Neural progenitor cell (in vitro differentiated cells): ENCODE data around the gene BAG5.

Source experiments
- EZH2 ChIP-seq: fragments of 200-600 bp; sonication (generic); IDR thresholded peaks from 2 replicates; pipeline ENCODE4 v1.6.1; 2017; ENCODE audit warnings: antibody characterized with exemption, mild to moderate bottlenecking, moderate library complexity
- EZH2phosphoT487 ChIP-seq: fragments of 200-600 bp; sonication (generic); IDR thresholded peaks from 2 replicates; pipeline ENCODE4 v1.6.1; 2017; ENCODE audit warnings: antibody characterized with exemption
- TF ChIP-seq, protein P1 (sequence below): fragments of 200-600 bp; sonication (generic); IDR thresholded peaks from 2 replicates; pipeline ENCODE4 v1.5.1; 2017; ENCODE audit warnings: antibody characterized with exemption, mild to moderate bottlenecking

GRCh38 chr14:103519837-103520212 is 42.6 kb downstream of the BAG5 start:
- TF ChIP-seq, protein P1, sequence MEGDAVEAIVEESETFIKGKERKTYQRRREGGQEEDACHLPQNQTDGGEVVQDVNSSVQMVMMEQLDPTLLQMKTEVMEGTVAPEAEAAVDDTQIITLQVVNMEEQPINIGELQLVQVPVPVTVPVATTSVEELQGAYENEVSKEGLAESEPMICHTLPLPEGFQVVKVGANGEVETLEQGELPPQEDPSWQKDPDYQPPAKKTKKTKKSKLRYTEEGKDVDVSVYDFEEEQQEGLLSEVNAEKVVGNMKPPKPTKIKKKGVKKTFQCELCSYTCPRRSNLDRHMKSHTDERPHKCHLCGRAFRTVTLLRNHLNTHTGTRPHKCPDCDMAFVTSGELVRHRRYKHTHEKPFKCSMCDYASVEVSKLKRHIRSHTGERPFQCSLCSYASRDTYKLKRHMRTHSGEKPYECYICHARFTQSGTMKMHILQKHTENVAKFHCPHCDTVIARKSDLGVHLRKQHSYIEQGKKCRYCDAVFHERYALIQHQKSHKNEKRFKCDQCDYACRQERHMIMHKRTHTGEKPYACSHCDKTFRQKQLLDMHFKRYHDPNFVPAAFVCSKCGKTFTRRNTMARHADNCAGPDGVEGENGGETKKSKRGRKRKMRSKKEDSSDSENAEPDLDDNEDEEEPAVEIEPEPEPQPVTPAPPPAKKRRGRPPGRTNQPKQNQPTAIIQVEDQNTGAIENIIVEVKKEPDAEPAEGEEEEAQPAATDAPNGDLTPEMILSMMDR: no peak
- TF ChIP-seq EZH2 (no peak), EZH2phosphoT487 (no peak)
